HEK293T (cell line): ENCODE data around the gene TMEM131L.

ENCODE experiments used
- CTCF ChIA-PET: fragments of 350-600 bp; formaldehyde crosslinking; extraction: SDS; loops from one replicate; lab custom pipeline; 2021; ENCODE audit warnings: antibody characterized with exemption, inconsistent platforms; lab: Yijun Ruan, JAX
- POLR2A ChIA-PET: fragments of 350-600 bp; formaldehyde crosslinking; extraction: SDS; loops from one replicate; lab custom pipeline; 2020; ENCODE audit warnings: antibody characterized with exemption, inconsistent platforms; lab: Yijun Ruan, JAX
- DNase-seq: peaks from one replicate; pipeline ENCODE4 v3.0.0; 2012; ENCODE audit warnings: mixed read lengths; ENCODE audit errors: extremely low spot score
- ARNT ChIP-seq: fragments of 450-650 bp; IDR thresholded peaks from 2 replicates; pipeline ENCODE4 v1.6.1; 2017; ENCODE audit warnings: mild to moderate bottlenecking
- BHLHE40 ChIP-seq: fragments of 450-650 bp; IDR thresholded peaks from 2 replicates; pipeline ENCODE4 v1.6.1; 2016; ENCODE audit warnings: mild to moderate bottlenecking, moderate library complexity, borderline replicate concordance
- CTBP1 ChIP-seq: fragments of 450-650 bp; IDR thresholded peaks from 2 replicates; pipeline ENCODE4 v1.6.1; 2016; ENCODE audit warnings: borderline replicate concordance
- ELF4 ChIP-seq: fragments of 450-650 bp; IDR thresholded peaks from 2 replicates; pipeline ENCODE4 v1.6.1; 2017; ENCODE audit warnings: antibody characterized with exemption
- FOXA1 ChIP-seq: fragments of 450-650 bp; IDR thresholded peaks from 2 replicates; pipeline ENCODE4 v1.6.1; 2016; ENCODE audit warnings: mild to moderate bottlenecking
- FOXK2 ChIP-seq: fragments of 450-650 bp; IDR thresholded peaks from 2 replicates; pipeline ENCODE4 v1.6.1; 2016; ENCODE audit warnings: mild to moderate bottlenecking
- FOXM1 ChIP-seq: fragments of 450-650 bp; IDR thresholded peaks from 2 replicates; pipeline ENCODE4 v1.6.1; 2017; ENCODE audit warnings: mild to moderate bottlenecking, borderline replicate concordance
- HDGF ChIP-seq: fragments of 450-650 bp; IDR thresholded peaks from 2 replicates; pipeline ENCODE4 v1.6.1; 2017; ENCODE audit warnings: antibody characterized with exemption, borderline replicate concordance
- L3MBTL2 ChIP-seq: fragments of 450-650 bp; conservative IDR thresholded peaks from 2 replicates; pipeline ENCODE4 v1.6.1; 2016; ENCODE audit warnings: mild to moderate bottlenecking
- LEF1 ChIP-seq: fragments of 450-650 bp; IDR thresholded peaks from 2 replicates; pipeline ENCODE4 v1.6.1; 2017; ENCODE audit warnings: mild to moderate bottlenecking, borderline replicate concordance
- NFRKB ChIP-seq: fragments of 450-650 bp; IDR thresholded peaks from 2 replicates; pipeline ENCODE4 v1.6.1; 2016; ENCODE audit warnings: mild to moderate bottlenecking, moderate library complexity
- PKNOX1 ChIP-seq: fragments of 450-650 bp; IDR thresholded peaks from 2 replicates; pipeline ENCODE4 v1.6.1; 2016
- SP1 ChIP-seq: fragments of 450-650 bp; IDR thresholded peaks from 2 replicates; pipeline ENCODE4 v1.6.1; 2017
- SUZ12 ChIP-seq: fragments of 450-650 bp; IDR thresholded peaks from 2 replicates; pipeline ENCODE4 v1.6.1; 2016; ENCODE audit warnings: mild to moderate bottlenecking
- TARDBP ChIP-seq: fragments of 450-650 bp; IDR thresholded peaks from 2 replicates; pipeline ENCODE4 v1.6.1; 2016
- ZNF384 ChIP-seq: fragments of 450-650 bp; IDR thresholded peaks from 2 replicates; pipeline ENCODE4 v1.6.1; 2016

Gene TMEM131L

GRCh38 chr4:153591441-153591840, 125.3 kb downstream of the TMEM131L start:
- ChIA-PET CTCF (interaction anchor here (1.5 kb wide), 1 partner anchor 9 kb away, joined by 3 read pairs; no protein-coding TSS in a partner anchor), POLR2A (no interaction called here)
- no peak for TF ChIP-seq SUZ12
- TF ChIP-seq TARDBP: no peak
- TF ChIP-seq FOXK2: no peak
- TF ChIP-seq PKNOX1: no peak
- no peak for TF ChIP-seq ELF4
- DNase-seq: no peak

GRCh38 chr4:153592064-153592463, 125.9 kb downstream of the TMEM131L start:
- no peak for TF ChIP-seq NFRKB
- TF ChIP-seq LEF1: no peak
- TF ChIP-seq L3MBTL2: no peak
- TF ChIP-seq ZNF384: no peak
- TF ChIP-seq CTBP1: no peak
- TF ChIP-seq BHLHE40: no peak
- TF ChIP-seq SP1: no peak
- TF ChIP-seq HDGF: no peak
- POLR2A ChIA-PET: no interaction called here
- CTCF ChIA-PET: interaction anchor here (1.5 kb wide), 1 partner anchor 9 kb away, joined by 3 read pairs; no protein-coding TSS in a partner anchor
- DNase-seq: no peak

- ChIA-PET POLR2A (no interaction called here), CTCF (interaction anchor here (0.5 to 1.5 kb wide), 4 partner anchors 8 to 1300 kb away, joined by 3 to 4 read pairs (median 3); no protein-coding TSS in a partner anchor)
- no peak for DNase-seq
- TF ChIP-seq ELF4 (no peak), CTBP1 (no peak), SP1 (no peak), ARNT (no peak), BHLHE40 (no peak), FOXK2 (no peak), HDGF (no peak), NFRKB (no peak), L3MBTL2 (no peak), ZNF384 (no peak), LEF1 (no peak), PKNOX1 (no peak), SUZ12 (no peak), FOXA1 (no peak)
Measured at GRCh38 chr4:153593161-153593560, 127.0 kb downstream of the TMEM131L start.

GRCh38 chr4:153594210-153594609, 128.1 kb downstream of the TMEM131L start:
- POLR2A ChIA-PET: no interaction called here
- no peak for DNase-seq
- TF ChIP-seq LEF1 (no peak), ARNT (no peak), HDGF (no peak), FOXK2 (no peak), ELF4 (no peak), PKNOX1 (no peak), NFRKB (no peak), CTBP1 (no peak), FOXM1 (no peak)
- CTCF ChIA-PET: no interaction called here

GRCh38 chr4:153595894-153596601, 129.9 kb downstream of the TMEM131L start:
- POLR2A ChIA-PET: no interaction called here
- no peak for TF ChIP-seq LEF1
- no peak for TF ChIP-seq FOXA1
- TF ChIP-seq ELF4: no peak
- no peak for TF ChIP-seq ARNT
- TF ChIP-seq SP1: no peak
- no peak for TF ChIP-seq TARDBP
- TF ChIP-seq NFRKB: no peak
- no peak for TF ChIP-seq CTBP1
- TF ChIP-seq FOXK2: no peak
- no peak for TF ChIP-seq ZNF384
- TF ChIP-seq L3MBTL2: no peak
- TF ChIP-seq SUZ12: no peak
- no peak for DNase-seq
- CTCF ChIA-PET: interaction anchor here (0.6 kb wide), 1 partner anchor 171 kb away, joined by 3 read pairs; no protein-coding TSS in a partner anchor

- no peak for TF ChIP-seq L3MBTL2
- TF ChIP-seq ARNT: no peak
- TF ChIP-seq BHLHE40: no peak
- no peak for TF ChIP-seq HDGF
- no peak for TF ChIP-seq PKNOX1
- TF ChIP-seq ZNF384: no peak
- no peak for TF ChIP-seq TARDBP
- TF ChIP-seq CTBP1: no peak
- TF ChIP-seq LEF1: no peak
- no peak for TF ChIP-seq ELF4
- no peak for TF ChIP-seq FOXK2
- TF ChIP-seq FOXM1: no peak
- POLR2A ChIA-PET: no interaction called here
Measured at GRCh38 chr4:153602758-153603157, 136.6 kb downstream of the TMEM131L start.

More at GRCh38 chr4:153602758-153603157, 136.6 kb downstream of the TMEM131L start:
- CTCF ChIA-PET: no interaction called here
- DNase-seq: no peak
